NK-92 treated with Interleukin-12 subunit alpha and Interleukin-12 subunit beta, amount 100 ng/mL, for 24 hours (cell line): ENCODE results near the gene DPYD.

ENCODE experiments used
- DNase-seq: peaks from one replicate; lab custom pipeline; 2025; lab: John Stamatoyannopoulos, UW

The DPYD gene

GRCh38 chr1:97837161-97837560 is 83.7 kb downstream of the DPYD start:
- no peak for DNase-seq

DNA sequence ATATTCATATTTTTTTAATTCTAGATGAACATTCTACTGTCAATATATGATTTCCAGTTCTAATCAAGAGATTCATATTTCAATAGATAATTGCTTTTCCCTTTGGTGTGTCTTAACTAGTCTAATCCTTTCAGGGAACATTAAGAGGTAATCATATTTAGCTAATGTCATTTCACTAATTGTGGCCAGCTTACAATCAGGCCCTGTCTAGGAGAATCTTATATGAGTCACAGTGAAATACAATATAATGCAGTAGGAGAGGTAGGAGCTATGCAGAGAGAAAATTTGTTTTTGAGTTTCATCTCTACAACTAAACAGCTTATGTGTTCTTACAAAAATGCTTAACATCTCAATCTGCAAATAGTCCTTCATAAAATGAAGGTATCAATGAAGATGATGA is 85.9 kb downstream of the DPYD start:
- DNase-seq, result no peak

GRCh38 chr1:97833881-97834280 is 87.0 kb downstream of the DPYD start:
- DNase-seq, result no peak

GRCh38 chr1:97832481-97832880 is 88.4 kb downstream of the DPYD start:
- no peak for DNase-seq

GRCh38 chr1:97827887-97828286 is 92.9 kb downstream of the DPYD start:
- DNase-seq, result no peak

DNA sequence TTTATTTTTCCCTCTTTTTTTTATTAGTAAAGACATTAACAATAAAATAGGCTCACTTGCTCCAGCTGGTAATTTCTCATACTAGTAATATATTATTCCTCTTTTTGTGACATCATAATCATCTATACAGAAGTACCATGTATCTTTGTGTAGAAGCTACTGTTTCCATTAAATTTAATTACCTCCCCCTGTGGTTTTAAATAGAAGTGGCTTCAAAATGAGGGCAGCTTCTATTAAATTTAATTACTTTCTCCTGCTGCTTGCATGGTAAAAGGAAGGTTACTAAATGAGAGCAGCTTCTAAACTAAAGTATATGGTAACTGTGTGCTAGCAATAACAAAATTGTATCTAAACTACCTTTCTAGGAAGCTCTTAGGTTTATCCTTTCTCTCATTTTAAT is 94.0 kb downstream of the DPYD start:
- DNase-seq, result no peak

- DNase-seq, result no peak
These were observed 96.2 kb downstream of the DPYD start for GRCh38 chr1:97824624-97825023.

DNA sequence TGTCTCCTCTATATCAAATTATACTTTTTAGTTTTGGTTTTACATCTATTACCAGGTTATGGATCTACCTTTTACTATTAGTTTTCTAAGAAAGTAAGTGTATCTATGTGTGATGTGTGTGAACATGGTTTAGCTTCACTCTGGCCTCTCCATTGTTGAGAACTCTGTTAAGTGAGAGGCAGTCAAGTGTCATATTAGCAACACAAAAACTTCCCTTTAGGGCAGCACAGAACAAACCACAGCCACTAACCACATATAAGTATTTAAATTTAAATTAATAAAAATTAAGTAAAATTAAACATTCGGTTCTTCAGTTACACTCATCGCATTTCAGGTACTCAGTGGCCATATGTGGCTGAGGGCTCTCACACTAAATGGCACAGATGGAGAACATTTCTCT is 96.6 kb downstream of the DPYD start:
- no peak for DNase-seq

GRCh38 chr1:97820470-97821188 is 100.2 kb downstream of the DPYD start:
- no peak for DNase-seq

GRCh38 chr1:97816927-97817326 is 103.9 kb downstream of the DPYD start:
- DNase-seq, result no peak

DNA sequence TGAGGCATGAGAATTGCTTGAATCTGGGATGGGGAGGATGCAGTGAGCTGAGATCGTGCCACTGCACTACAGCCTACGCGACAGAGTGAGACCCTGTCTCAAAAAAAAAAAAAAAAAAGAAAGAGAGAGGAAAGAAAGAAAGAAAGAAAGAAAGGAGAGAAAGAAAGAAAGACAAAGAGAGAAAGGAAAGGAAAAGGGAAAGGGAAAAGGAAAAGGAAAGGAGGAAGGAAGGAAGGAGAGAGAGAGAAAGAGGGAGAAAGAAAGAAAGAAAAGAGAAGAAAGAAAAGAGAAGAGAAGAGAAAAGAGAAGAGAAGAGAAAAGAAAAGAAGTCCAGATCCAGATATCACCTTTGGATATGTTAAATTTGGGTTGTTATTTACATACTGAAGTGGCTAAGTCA is 106.0 kb downstream of the DPYD start:
- no peak for DNase-seq

DNA sequence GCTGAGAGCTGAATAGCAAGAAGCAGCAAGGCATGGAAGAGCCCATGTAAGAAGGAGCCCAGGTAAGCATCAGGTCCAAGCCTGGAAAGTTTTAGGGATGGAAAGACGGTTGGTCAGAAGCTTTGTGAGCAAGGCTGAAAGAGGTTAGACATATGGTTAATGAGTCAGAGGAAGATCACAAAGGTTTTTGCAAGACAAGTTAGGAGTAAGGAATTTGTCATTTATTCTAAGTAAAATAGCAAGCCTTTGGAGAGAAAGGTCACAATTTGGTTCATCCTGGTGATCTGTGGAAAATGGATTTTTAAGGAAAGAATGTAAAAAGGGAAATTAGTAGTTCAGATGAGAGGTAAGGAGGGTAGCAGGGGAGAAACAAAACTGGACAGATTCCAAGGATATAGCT is 106.7 kb downstream of the DPYD start:
- DNase-seq, result no peak

DNA sequence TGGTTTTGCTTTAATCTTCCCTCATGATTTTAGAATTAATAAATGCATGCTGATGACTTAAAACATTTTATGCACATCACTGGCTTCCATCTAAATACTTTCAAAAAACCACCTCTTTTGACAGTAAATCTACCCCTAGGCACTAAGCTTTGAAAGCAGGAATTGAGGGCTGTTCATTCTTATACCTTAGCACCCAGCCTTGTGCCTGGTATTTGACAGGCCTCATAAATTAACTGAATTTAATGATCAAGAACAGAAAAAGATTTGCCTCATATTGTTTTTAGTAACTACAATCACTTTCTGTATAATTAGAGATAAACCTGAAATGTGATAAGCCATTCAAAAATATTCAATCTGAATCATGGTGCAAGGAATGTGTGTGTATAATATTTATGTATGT is 108.8 kb downstream of the DPYD start:
- DNase-seq, result no peak

GRCh38 chr1:97806996-97807520 is 113.8 kb downstream of the DPYD start:
- DNase-seq, result no peak

DNA sequence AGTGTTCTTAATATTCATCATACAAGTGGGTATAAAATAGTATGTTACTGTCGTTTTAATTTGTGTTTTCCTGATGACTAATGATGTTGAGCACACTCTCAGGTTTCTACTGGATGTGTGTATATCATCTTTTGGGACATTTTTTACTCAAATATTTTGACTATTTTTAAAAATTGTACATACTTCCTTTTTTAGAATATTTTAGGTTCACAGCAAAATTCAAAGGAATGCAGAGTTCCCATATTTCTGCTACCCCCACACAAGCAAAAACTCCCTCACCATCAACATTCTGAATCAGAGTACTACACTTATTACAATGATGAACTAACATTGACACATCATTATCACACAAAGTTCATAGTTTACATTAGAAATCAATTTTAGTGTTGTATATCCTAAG is 114.5 kb downstream of the DPYD start:
- no peak for DNase-seq

DNA sequence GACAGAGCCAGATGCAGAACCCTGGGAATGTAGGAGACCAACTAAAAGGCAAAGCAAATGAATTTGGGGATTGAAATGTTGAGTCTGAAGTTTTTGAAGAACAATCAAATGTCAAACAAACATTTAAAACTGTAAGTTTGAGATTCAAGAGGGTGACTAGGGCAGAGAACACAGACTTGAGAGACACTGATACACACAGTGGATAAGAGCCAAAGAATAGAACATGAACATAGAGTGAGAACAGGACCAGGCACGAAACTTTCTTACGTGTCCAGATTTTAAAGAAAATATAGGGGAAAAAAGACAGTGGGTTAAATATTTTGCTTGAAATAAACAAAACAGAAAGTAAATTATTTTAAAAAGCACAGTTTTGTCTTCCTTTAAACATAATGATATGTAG is 115.7 kb downstream of the DPYD start:
- no peak for DNase-seq

DNA sequence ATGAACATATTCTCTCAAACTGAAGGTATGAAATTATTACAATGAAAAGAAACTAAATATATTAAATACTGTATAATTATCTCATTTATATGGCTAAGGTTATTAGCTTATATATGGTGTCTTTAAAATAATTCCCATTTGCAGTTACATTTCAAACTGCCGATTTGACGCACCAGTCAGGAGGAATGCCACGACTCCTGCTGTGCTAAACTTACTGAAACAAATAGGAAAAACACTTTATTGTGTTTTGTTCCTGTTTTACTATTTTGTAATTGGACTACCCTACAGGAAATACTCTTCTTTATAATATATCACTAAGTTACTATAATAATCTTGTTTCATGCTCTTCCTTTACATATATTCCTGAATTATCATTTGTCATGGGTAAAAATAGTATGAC is 117.8 kb downstream of the DPYD start:
- no peak for DNase-seq

- DNase-seq, result no peak
These were observed 118.8 kb downstream of the DPYD start for GRCh38 chr1:97802011-97802410.

DNA sequence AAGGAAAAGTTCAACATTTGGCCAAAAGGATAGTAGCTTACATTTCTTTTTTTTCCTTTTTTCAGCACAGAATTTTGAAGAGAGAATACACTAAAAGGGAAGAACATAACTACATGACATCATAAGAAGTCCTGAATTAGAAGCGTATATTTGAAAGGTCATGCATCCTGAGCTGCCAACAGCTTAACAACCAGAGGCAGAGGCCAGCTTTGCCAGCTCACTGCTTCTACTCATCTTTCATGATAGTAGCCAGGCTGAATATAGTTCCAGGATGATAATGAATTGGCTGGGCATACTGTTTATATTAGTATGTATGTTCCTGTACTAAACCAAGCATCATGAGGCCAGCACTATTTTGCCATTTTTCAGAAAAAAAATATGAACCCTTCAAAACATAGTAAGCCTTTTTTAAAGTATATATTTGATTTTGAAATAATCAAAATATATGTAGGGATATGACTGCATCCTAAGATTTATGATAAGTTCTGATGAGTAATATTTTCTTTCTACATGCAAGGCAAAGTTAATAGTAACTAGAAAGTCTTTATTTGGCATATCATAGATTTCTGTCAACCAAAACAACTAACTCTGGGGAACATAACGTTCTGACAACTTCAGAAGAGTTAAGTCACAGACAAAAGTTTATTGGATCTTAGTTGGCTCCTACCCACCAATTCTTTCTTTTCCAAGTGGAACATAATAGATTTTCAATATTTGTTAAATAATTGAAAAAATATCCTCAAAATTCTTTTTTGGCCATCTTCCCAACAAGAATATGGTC is 123.2 kb downstream of the DPYD start:
- DNase-seq, result no peak

DNA sequence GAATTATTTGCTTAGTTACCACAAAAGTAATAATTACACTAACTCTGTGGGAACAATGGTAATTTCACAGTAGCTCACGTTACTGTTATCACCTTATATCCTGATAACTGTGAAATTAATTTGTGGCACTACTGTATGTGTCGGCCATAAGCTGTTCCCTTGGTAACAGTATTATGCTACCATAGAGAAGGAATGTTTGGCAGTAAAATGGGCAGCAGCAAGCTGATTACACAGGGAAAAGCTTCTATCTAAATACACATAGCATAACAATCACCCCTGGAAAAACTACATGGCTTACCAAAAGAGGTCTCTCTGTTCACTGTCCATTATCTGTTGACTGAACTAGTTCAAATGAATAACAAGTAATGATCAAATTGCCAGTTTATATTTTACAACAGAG is 124.1 kb downstream of the DPYD start:
- no peak for DNase-seq

- DNase-seq, result no peak
These were observed 128.2 kb downstream of the DPYD start for GRCh38 chr1:97792655-97793054.

GRCh38 chr1:97791251-97791650 is 129.6 kb downstream of the DPYD start:
- no peak for DNase-seq

DNA sequence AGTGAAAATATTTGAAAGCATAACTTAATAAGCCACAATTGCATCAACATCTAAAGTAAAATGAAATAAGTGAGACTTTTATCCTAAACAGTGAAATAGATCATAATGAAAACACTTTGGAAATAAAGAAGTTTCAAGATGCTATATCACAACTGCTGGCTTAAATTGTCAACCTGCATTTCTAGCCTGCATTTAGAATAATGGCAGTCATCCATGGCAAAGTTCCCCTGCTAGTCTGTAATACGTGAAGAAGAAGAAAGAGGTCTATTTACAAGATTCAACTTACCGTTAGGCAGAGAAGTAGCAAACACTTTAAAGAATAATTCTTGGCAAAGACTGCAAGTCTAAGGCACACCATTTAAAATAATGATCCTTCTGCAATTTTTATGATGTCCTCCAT is 133.6 kb downstream of the DPYD start:
- DNase-seq, result no peak

DNA sequence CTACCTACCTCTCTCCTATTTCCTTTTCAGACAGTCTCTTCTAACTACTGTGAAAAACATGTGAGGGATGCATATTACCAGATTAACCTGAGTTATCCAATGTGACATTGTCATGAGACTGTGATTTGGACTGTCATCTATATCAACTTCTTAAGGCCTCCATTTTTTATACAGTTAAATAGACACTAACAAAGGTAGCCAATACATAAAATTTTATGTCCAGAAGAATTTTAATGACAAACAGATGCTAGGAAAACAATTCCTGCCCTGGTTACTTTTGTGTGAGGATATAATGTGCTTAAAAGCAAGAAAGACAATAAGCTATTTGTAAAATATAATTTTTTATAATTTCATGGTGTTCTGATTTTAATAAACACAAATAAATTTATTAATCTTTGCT is 136.2 kb downstream of the DPYD start:
- no peak for DNase-seq
